ENCODE results near the gene PLXNA2. TPM values are rescaled to one million over a fixed set of nuclear protein-coding genes. Genes with fewer than 3 reads are reported as not detected.
A peak's percentile ranks its signal among the peaks of the same experiment; 100 is the strongest.

PLXNA2 gene
- total and polyA plus RNA-seq, 2 donors (not counting 3 experiments of a cell fraction or from before 2014, with no cell fraction given): 42.6 to 229 TPM

- DNase-seq (ENCODE audit: low read depth, low spot score) (no peak), FAIRE-seq (no peak)
- CTCF ChIA-PET: interaction anchor here (1.2 to 32.5 kb wide), 6 partner anchors 10 to 61 kb away, joined by 3 to 714 read pairs (median 8); partner anchors contain the start of gene PLXNA2
- intact Hi-C loops (cut with micrococcal nuclease) (loop anchor here (1.0 kb wide), 2 partner anchors 12 to 16 kb away; no protein-coding TSS in a partner anchor), dilution Hi-C loops (cut with MboI; ENCODE audit: extremely low pct_ligation_motif_present, low sequenced_read_pairs) (no loop called here)
- Histone ChIP-seq H3K79me2 (ENCODE audit: control insufficient read depth, insufficient read depth, low read length) (peaks cover 95% of the 10 kb centered on the region), H3K9me1 (replicated peaks; ENCODE audit: control insufficient read depth, extremely low read depth, insufficient read depth, low read length) (no peaks in the 10 kb centered on the region), H3K27ac (ENCODE audit: insufficient read depth, low read depth, low read length) (peak overlapping the region; percentile 91), H2AFZ (ENCODE audit: low read depth, low read length) (no peak overlapping the region), H4K20me1 (replicated peaks; ENCODE audit: control insufficient read depth, extremely low read depth, insufficient read depth, low read length) (no peaks in the 10 kb centered on the region), H3K9ac (replicated peaks; ENCODE audit: extremely low read depth, insufficient read depth, low read length) (peak overlapping the region; percentile 66), H3K4me2 (ENCODE audit: insufficient read depth, low read length) (peak overlapping the region; percentile 63), H3K36me3 (ENCODE audit: control insufficient read depth in 2 of 2, extremely low read depth in 1 of 2, insufficient read depth in 2 of 2, low read length in 2 of 2) (peaks cover 17 to 21% of the 10 kb centered on the region in 2 experiments), H3K9me3 (replicated peaks; ENCODE audit: control insufficient read depth, insufficient read depth, low read length) (no peaks in the 10 kb centered on the region), H3K4me3 (replicated peaks in 1 of 3; ENCODE audit: insufficient read depth in 1 of 3, low read depth in 1 of 3, low read length in 3 of 3) (no peak overlapping the region), H3K27me3 (ENCODE audit: control insufficient read depth in 2 of 2, insufficient read depth in 2 of 2, low read length in 2 of 2) (no peaks in the 10 kb centered on the region), H3K4me1 (ENCODE audit: control insufficient read depth, extremely low read depth, insufficient read depth, low read length) (peaks cover 91% of the 10 kb centered on the region)
- no TSS peak for BruUV-seq (replicated peaks)
- POLR2A ChIA-PET: interaction anchor here (1.1 to 3.0 kb wide), 3 partner anchors 11 to 16 kb away, joined by 3 to 22 read pairs (median 4); no protein-coding TSS in a partner anchor
- TF ChIP-seq MAX (IDR thresholded peaks at IDR 0.05; ENCODE audit: insufficient read depth, insufficient read length) (no peak), FOS (IDR thresholded peaks at IDR 0.05; ENCODE audit: borderline replicate concordance, insufficient read depth, low read length) (no peak), JUN (IDR thresholded peaks at IDR 0.05; ENCODE audit: borderline replicate concordance, insufficient read depth, insufficient read length, low read depth) (no peak), MYC (IDR thresholded peaks at IDR 0.05; ENCODE audit: low read depth, low read length) (no peak), CTCF (IDR thresholded peaks at IDR 0.05; ENCODE audit: extremely low read depth in 1 of 2, insufficient read depth in 1 of 2, low read depth in 1 of 2, low read length in 2 of 2) (no peak), GATA2 (IDR thresholded peaks at IDR 0.05; ENCODE audit: insufficient read depth, insufficient read length, low read depth, low read length) (no peak), POLR2AphosphoS5 (IDR thresholded peaks at IDR 0.05; ENCODE audit: insufficient read depth, low read depth, low read length) (no peak), EZH2 (IDR thresholded peaks at IDR 0.05; ENCODE audit: borderline replicate concordance, low read depth, low read length, severe bottlenecking) (no peak), POLR2A (IDR thresholded peaks at IDR 0.05; ENCODE audit: low read depth, low read length) (no peak)
These were observed 25.0 kb downstream of the PLXNA2 start for GRCh38 chr1:208219098-208219658.
